ENCODE results near the gene CHRNA4.

- TF ChIP-seq, protein P1, sequence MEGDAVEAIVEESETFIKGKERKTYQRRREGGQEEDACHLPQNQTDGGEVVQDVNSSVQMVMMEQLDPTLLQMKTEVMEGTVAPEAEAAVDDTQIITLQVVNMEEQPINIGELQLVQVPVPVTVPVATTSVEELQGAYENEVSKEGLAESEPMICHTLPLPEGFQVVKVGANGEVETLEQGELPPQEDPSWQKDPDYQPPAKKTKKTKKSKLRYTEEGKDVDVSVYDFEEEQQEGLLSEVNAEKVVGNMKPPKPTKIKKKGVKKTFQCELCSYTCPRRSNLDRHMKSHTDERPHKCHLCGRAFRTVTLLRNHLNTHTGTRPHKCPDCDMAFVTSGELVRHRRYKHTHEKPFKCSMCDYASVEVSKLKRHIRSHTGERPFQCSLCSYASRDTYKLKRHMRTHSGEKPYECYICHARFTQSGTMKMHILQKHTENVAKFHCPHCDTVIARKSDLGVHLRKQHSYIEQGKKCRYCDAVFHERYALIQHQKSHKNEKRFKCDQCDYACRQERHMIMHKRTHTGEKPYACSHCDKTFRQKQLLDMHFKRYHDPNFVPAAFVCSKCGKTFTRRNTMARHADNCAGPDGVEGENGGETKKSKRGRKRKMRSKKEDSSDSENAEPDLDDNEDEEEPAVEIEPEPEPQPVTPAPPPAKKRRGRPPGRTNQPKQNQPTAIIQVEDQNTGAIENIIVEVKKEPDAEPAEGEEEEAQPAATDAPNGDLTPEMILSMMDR (IDR thresholded peaks at IDR 0.05): no peak
- TF ChIP-seq POLR2A (IDR thresholded peaks at IDR 0.05): no peak
These were observed 48.9 kb downstream of the CHRNA4 start for GRCh38 chr20:63312273-63312672.
